Ovary (tissue), 9 donors: Measurements from ENCODE around the gene SEMA6B. TPM values are rescaled to one million over a fixed set of nuclear protein-coding genes. Genes with fewer than 3 reads are reported as not detected.

Experiments
- DNase-seq, 5 donors: peaks; one replicate each; pipeline ENCODE4 v3.0.0-alpha.2; 2019 to 2020
- H3K27ac ChIP-seq, 2 donors: fragments of 200-600 bp; one replicate each; pipeline versions ENCODE4 v1.5.1 to v1.8.0; 2019 to 2022
- H3K27me3 ChIP-seq: fragments of 200-600 bp; one replicate; pipeline ENCODE4 v1.8.0; 2022
- H3K36me3 ChIP-seq: fragments of 200-600 bp; sonication (generic); one replicate; pipeline ENCODE4 v1.5.1; 2019
- H3K4me1 ChIP-seq: one replicate; pipeline ENCODE4 v1.8.1; 2013; ENCODE audit warnings: mild to moderate bottlenecking, moderate library complexity; ENCODE audit not compliant: insufficient read depth
- H3K4me3 ChIP-seq: fragments of 200-600 bp; sonication (generic); one replicate; pipeline ENCODE4 v1.5.1; 2017
- H3K9me3 ChIP-seq, 2 donors: fragments of 200-600 bp in 1 of 2; sonication (generic) in 1 of 2; one replicate each; pipeline versions ENCODE4 v1.5.1 to v1.8.1; 2013 to 2019; ENCODE audit warnings: mild to moderate bottlenecking in 1 of 2, moderate library complexity in 1 of 2
- EP300 ChIP-seq: sonication (generic); formaldehyde crosslinking; IDR thresholded peaks from one replicate; pipeline ENCODE4 v1.6.1; 2017; ENCODE audit warnings: antibody characterized with exemption
- POLR2A ChIP-seq: fragments of 450-650 bp; IDR thresholded peaks from one replicate; pipeline ENCODE4 v1.6.1; 2017; ENCODE audit warnings: antibody characterized with exemption, mild to moderate bottlenecking, moderate library complexity
- WGBS, 3 donors: extraction: QIAGEN DNeasy Blood & Tissue Kit in 1 of 3; methylation state at CpG; one replicate each; pipeline versions ENCODE4 v1.1.5 to v1.1.7; 2013 to 2017; 5-methylcytosine and 5-hydroxymethylcytosine counted together
- intact Hi-C, 4 donors: fragments of 100-400 bp; cut with DNase I; formaldehyde crosslinking; loops; one replicate each; pipeline versions ENCODE4 v1.11.0 to v1.15.1; 2022 to 2023
- polyA plus RNA-seq, 2 donors: library from polyadenylated mRNA; stranded (reverse); fragments of 200-250 nt in 1 of 2; fragments of 350-450 nt in 1 of 2; fragmentation: Illumina TruSeq in 1 of 2; extraction: RNeasy Lipid Tissue Mini Kit (QIAGEN cat#74804) in 1 of 2; gene quantifications; one replicate each; pipeline ENCODE4 v1.2.3, GENCODE V29; 2013 to 2014
- total RNA-seq, 7 donors: library from RNA; depleted of rRNA in 2 of 7; stranded (reverse); fragments of >200 nt in 2 of 7; fragmentation: NEBNext Ultra II Directional in 3 of 7; extraction: Animal tissue kit (Norgen Biotek cat#: 25700) in 3 of 7; gene quantifications; one replicate each; pipeline versions ENCODE4 v1.1.0 to v1.2.4, GENCODE V29; 2016 to 2023
- TF ChIP-seq, protein P1 (sequence below), 3 donors: fragments of 450-650 bp in 2 of 3; fragments of 200-600 bp in 1 of 3; IDR thresholded peaks; one replicate each; pipeline versions ENCODE4 v1.5.1 to v1.8.0; 2016 to 2022; ENCODE audit warnings: antibody characterized with exemption in 3 of 3, mild to moderate bottlenecking in 1 of 3
- donor health status: DM: no; HTN: no; CAD: no; lungs with moderate emphysema.
- donor health status: DM: no; HTN: no; CAD: no.
- donor health status: Bipolar disorder and iron deficiency.
- donor health status: DM: yes; HTN: yes; CAD: no.
- donor health status: DM: no; HTN: no; CAD: no.
- donor health status: DM: yes; HTN: yes; CAD: no.

SEMA6B gene
- total and polyA plus RNA-seq, 9 donors = 0.77 to 9.7 (median 5.5) TPM

DNA sequence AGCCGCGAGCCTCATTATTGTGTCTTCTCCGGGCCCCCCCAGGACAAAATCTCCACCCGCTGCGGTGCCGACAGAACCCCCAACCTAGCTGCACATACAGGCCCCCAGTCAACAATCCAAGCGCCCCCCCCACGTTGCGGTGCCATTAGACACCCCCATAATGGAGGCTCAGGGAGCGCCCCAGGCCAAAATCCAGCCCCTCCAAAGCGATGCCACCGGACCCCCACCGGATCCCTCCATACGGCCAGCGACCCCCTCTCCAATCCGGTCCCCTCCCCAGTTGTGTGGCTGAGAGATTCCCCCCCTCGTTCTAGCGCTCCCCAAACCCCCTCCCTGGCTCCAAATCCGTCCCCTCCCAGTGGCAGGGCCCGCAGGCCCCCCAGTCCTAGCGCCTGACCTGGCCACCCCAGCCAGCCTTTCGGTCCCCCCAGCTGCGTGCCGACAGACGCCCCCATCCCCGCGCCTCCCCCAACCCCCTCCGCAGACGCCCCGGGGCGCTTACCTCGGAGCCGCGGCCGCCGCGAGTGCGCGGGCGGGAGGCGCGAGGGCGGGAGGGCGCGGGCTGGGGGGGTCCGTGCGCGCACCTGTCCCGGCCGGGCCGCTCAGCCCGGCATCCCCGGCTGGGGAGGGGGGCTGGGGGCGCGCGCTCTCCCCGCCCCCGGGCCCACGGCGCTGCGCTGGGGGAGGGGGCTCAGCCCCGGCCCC, 21.6 kb upstream of the SEMA6B start:
- Histone ChIP-seq H3K4me3 (peak overlapping the region; percentile 0), H3K4me1 (peaks cover 2% of the 10 kb centered on the region), H3K36me3 (no peaks in the 10 kb centered on the region), H3K9me3 (no peaks in the 10 kb centered on the region), H3K27ac (no peak overlapping the region), H3K27me3 (peaks cover 4% of the 10 kb centered on the region)
- intact Hi-C loops = no loop called here
- WGBS, 3 donors = 0 to 4% (median 3%) methylated on average over 18 to 62 of the region's 62 CpGs
- TF ChIP-seq, protein P1, sequence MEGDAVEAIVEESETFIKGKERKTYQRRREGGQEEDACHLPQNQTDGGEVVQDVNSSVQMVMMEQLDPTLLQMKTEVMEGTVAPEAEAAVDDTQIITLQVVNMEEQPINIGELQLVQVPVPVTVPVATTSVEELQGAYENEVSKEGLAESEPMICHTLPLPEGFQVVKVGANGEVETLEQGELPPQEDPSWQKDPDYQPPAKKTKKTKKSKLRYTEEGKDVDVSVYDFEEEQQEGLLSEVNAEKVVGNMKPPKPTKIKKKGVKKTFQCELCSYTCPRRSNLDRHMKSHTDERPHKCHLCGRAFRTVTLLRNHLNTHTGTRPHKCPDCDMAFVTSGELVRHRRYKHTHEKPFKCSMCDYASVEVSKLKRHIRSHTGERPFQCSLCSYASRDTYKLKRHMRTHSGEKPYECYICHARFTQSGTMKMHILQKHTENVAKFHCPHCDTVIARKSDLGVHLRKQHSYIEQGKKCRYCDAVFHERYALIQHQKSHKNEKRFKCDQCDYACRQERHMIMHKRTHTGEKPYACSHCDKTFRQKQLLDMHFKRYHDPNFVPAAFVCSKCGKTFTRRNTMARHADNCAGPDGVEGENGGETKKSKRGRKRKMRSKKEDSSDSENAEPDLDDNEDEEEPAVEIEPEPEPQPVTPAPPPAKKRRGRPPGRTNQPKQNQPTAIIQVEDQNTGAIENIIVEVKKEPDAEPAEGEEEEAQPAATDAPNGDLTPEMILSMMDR (IDR thresholded peaks at IDR 0.05) = no peak
- TF ChIP-seq EP300 (no peak), POLR2A (no peak)
- DNase-seq = no peak

DNA sequence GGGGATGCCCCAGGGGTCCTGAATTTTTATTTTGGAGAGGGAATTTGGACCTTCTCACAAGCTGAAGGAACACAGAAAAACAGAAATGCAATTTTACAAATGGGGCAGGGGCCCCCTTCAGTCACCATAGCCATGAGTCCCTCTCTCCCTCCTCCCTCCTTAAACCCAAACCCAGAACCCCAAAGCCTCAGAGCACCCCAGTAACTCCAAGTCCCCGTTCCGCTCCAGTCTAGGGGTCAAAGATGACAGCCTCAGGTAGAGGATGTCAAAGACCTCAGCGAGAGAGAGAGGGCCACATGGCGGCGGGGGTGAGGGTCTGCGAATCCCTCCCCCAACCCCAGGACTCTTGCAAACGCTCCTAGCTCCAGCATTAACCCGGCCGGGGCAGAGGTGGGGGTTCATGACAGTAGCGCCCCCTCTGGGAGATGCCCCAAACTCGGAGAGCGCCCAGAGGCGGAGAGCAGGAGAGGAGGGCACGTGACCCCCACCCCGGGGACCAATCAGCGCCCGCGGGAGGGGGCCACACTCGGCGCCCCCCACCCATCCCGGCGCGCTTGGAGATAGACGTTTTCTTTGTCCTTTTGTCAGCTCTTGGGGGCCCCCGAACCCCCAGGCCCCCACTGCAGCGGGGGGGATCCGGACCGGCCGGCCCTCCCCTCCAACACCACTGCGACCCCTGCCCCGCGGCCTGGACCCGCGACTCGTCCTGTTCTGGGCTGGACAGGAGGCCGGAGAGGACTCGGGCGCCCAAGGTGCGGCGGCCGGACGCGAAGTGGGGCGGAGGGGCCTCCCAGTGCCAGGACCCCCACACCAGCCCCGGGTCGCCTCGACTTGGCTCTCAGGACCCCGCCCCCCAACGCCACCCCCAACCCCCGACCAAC, 20.8 kb upstream of the SEMA6B start:
- WGBS, 3 donors = 4 to 5% (median 4%) methylated on average over 38 to 50 of the region's 50 CpGs
- peaks cover 4% of the 10 kb centered on the region for H3K4me1 ChIP-seq
- peak overlapping the region; percentile 0 for H3K4me3 ChIP-seq
- intact Hi-C loops = no loop called here
- H3K9me3 ChIP-seq = no peaks in the 10 kb centered on the region
- H3K27me3 ChIP-seq = peaks cover 4% of the 10 kb centered on the region
- TF ChIP-seq POLR2A = no peak
- H3K27ac ChIP-seq = no peak overlapping the region
- H3K36me3 ChIP-seq = no peaks in the 10 kb centered on the region
- no peak for DNase-seq

DNA sequence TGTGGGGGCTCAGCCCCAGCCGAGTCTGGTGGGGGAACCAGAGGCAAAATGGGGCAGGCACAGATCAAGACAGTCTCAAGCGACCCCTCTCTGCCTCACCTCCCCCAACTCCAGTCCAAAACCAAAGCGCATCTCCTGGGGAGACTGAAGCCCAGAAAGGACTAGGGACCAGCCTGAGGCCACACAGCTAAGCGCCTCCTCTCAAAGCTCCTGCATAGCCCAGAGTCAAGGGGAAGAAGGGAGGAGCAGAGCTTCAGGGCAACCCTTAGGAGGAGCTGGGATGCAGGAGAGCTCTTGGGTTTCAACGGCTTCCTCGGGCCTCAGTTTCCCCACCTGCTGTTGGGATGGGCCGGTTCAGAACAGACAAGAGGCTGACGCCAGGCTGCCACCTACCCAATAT, 19.9 kb upstream of the SEMA6B start:
- Histone ChIP-seq H3K27ac (no peak overlapping the region), H3K36me3 (no peaks in the 10 kb centered on the region), H3K9me3 (no peaks in the 10 kb centered on the region), H3K27me3 (peaks cover 2% of the 10 kb centered on the region), H3K4me1 (peaks cover 6% of the 10 kb centered on the region), H3K4me3 (no peak overlapping the region)
- DNase-seq = no peak
- no peak for TF ChIP-seq POLR2A
- TF ChIP-seq EP300 = no peak
- TF ChIP-seq, protein P1 (IDR thresholded peaks at IDR 0.05) = no peak
- 52 to 66% (median 64%) methylated on average over 8 of the region's 8 CpGs for WGBS, 3 donors
- intact Hi-C loops = loop anchor here in 2 of 4 donors (5.0 to 10.0 kb wide), 2 partner anchors 53 to 205 kb away; no protein-coding TSS in a partner anchor

DNA sequence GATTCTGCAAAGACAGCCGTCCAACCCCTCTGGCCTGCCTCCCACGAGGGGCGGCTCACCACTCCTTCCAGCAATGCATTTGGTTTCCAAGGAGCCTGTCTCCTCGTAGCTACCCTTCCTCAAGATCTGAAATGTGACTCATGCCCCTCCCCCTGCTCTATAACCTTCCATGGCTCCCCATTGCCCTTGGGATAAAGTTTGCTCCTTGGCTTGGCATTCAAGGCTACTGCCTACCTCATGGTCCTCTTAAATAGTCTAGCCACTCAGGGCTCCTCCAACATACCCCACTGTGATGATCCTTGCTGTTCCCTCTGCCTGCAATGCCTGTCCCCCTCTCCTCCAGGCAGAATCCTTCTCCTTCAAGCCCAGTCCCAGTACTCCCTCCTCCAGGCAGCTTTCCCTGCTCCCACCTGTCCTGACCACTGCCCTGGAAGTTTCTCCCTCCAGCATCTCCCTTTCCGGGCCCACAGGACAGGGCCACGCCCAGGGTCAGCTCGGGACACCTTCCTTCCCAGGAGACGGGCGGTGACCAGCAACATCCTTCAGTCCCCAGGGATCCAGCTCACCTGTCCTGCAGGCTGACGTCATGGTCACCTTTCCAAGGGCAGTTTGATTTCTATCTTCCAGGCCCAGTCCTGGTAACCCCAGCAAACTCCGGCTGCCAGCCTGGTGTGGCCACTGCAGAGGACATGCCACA, 19.2 kb upstream of the SEMA6B start:
- no peaks in the 10 kb centered on the region for H3K27me3 ChIP-seq
- intact Hi-C loops = loop anchor here in 2 of 4 donors (5.0 to 10.0 kb wide), 2 partner anchors 54 to 206 kb away; no protein-coding TSS in a partner anchor
- H3K9me3 ChIP-seq = no peaks in the 10 kb centered on the region
- H3K36me3 ChIP-seq = no peaks in the 10 kb centered on the region
- no peak overlapping the region for H3K27ac ChIP-seq
- TF ChIP-seq EP300 (no peak), POLR2A (no peak)
- TF ChIP-seq, protein P1 (IDR thresholded peaks at IDR 0.05) = no peak
- peaks cover 5% of the 10 kb centered on the region for H3K4me1 ChIP-seq
- DNase-seq = no peak
- no peak overlapping the region for H3K4me3 ChIP-seq
- WGBS, 3 donors = 51 to 59% (median 54%) methylated on average over 11 of the region's 11 CpGs
